Naive thymus-derived CD4-positive, alpha-beta T cell (primary cell): ENCODE data around the gene KIF26B. TPM values are rescaled to one million over a fixed set of nuclear protein-coding genes. Genes with fewer than 3 reads are reported as not detected.

Source experiments
- ATAC-seq: fragments of 150-1000 bp; cut with Tn5 transposase; 2 replicates; pipeline ENCODE4 v1.10.0; 2021; ENCODE audit warnings: mild to moderate bottlenecking, moderate library complexity
- CTCF ChIA-PET: fragments of 350-600 bp; sonication (Branson Sonifier 250); formaldehyde crosslinking; loops from one replicate; lab custom pipeline; 2021; ENCODE audit warnings: antibody characterized with exemption; lab: Charles Lee
- POLR2A ChIA-PET: fragments of 350-600 bp; sonication (Branson Sonifier 250); formaldehyde crosslinking; loops from one replicate; lab custom pipeline; 2021; ENCODE audit warnings: antibody characterized with exemption, inconsistent platforms; lab: Charles Lee
- DNase-seq, 9 donors: peaks; one replicate each; pipeline versions ENCODE4 v3.0.0 to v3.0.0-alpha.2; 2020 to 2022; ENCODE audit warnings: mixed read lengths in 1 of 9
- H3K27ac ChIP-seq: one replicate; pipeline ENCODE4 v1.7.0; 2013; ENCODE audit warnings: mild to moderate bottlenecking, low read depth, low read length, moderate library complexity
- H3K27me3 ChIP-seq, 2 donors: one replicate each; pipeline ENCODE4 v1.7.0; 2013; ENCODE audit warnings: low read length in 2 of 2, mild to moderate bottlenecking in 2 of 2, moderate library complexity in 2 of 2; ENCODE audit not compliant: control insufficient read depth in 2 of 2, insufficient read depth in 2 of 2
- H3K36me3 ChIP-seq, 3 experiments: 1 replicate in 2 of 3; 2 replicates in 1 of 3; pipeline ENCODE4 v1.7.0; 2013; ENCODE audit warnings: low read length in 3 of 3, mild to moderate bottlenecking in 3 of 3, moderate library complexity in 1 of 3; ENCODE audit not compliant: insufficient read depth in 3 of 3, control insufficient read depth in 2 of 3
- H3K4me1 ChIP-seq, 2 donors: one replicate each; pipeline ENCODE4 v1.7.0; 2013; ENCODE audit warnings: low read length in 2 of 2, mild to moderate bottlenecking in 2 of 2, moderate library complexity in 1 of 2; ENCODE audit not compliant: control insufficient read depth in 2 of 2, insufficient read depth in 2 of 2
- H3K4me3 ChIP-seq: 2 replicates; pipeline ENCODE4 v1.7.0; 2013; ENCODE audit warnings: mild to moderate bottlenecking, low read length
- H3K9me3 ChIP-seq, 3 experiments: 1 replicate in 2 of 3; 2 replicates in 1 of 3; pipeline ENCODE4 v1.7.0; 2013; ENCODE audit warnings: low read length in 3 of 3; ENCODE audit not compliant: control insufficient read depth in 2 of 3
- H3K27ac Mint-ChIP-seq, 9 donors: one replicate each; pipeline ENCODE4 v1.8.0; 2020 to 2022; ENCODE audit warnings: mixed read lengths in 9 of 9, mild to moderate bottlenecking in 8 of 9, moderate library complexity in 5 of 9, inconsistent platforms in 2 of 9
- H3K27me3 Mint-ChIP-seq, 5 donors: one replicate each; pipeline ENCODE4 v1.8.0; 2021 to 2022; ENCODE audit warnings: mixed read lengths in 5 of 5, mild to moderate bottlenecking in 1 of 5
- H3K36me3 Mint-ChIP-seq, 5 donors: one replicate each; pipeline ENCODE4 v1.8.0; 2020 to 2022; ENCODE audit warnings: mixed read lengths in 5 of 5, mild to moderate bottlenecking in 3 of 5, inconsistent platforms in 1 of 5
- H3K4me1 Mint-ChIP-seq, 7 donors: one replicate each; pipeline ENCODE4 v1.8.0; 2020 to 2022; ENCODE audit warnings: mixed read lengths in 7 of 7, mild to moderate bottlenecking in 3 of 7, inconsistent platforms in 1 of 7
- H3K4me3 Mint-ChIP-seq, 10 donors: one replicate each; pipeline ENCODE4 v1.8.0; 2020 to 2022; ENCODE audit warnings: mild to moderate bottlenecking in 10 of 10, mixed read lengths in 10 of 10, moderate library complexity in 6 of 10, inconsistent platforms in 2 of 10
- H3K9me3 Mint-ChIP-seq, 11 donors: one replicate each; pipeline ENCODE4 v1.8.0; 2020 to 2022; ENCODE audit warnings: mixed read lengths in 11 of 11, mild to moderate bottlenecking in 4 of 11, inconsistent platforms in 1 of 11, moderate library complexity in 1 of 11
- intact Hi-C, 2 donors: fragments of 100-400 bp; cut with micrococcal nuclease; formaldehyde crosslinking; loops; one replicate each; pipeline ENCODE4 v1.15.1; 2023
- polyA plus RNA-seq, 2 donors: library from polyadenylated mRNA; unstranded; fragments of 300-500 nt; fragmentation: Illumina TruSeq; gene quantifications; one replicate each; pipeline ENCODE4 v1.2.3, GENCODE V29; 2021
- total RNA-seq, 6 experiments: library from RNA in 5 of 6; stranded (reverse) in 5 of 6; gene quantifications; 1 replicate in 5 of 6; 2 replicates in 1 of 6; pipeline ENCODE4 v1.2.3 and lab custom pipeline; 2021 to 2026

Gene KIF26B
- total and polyA plus RNA-seq, 7 experiments from 2014 or later, result 0.06 to 0.24 (median 0.21) TPM; not detected in 4

GRCh38 chr1:245310571-245311531, 156.1 kb downstream of the KIF26B start:
- ChIA-PET POLR2A (no interaction called here), CTCF (interaction anchor here (0.5 kb wide), 1 partner anchor 70 kb away, joined by 3 read pairs; no protein-coding TSS in a partner anchor)
- H3K4me3 Mint-ChIP-seq, result peak overlapping the region; percentile 74 to 92 (median 84)
- Histone ChIP-seq H3K27me3 (no peaks in the 10 kb centered on the region), H3K4me1 (no peaks in the 10 kb centered on the region), H3K27ac (no peak overlapping the region), H3K4me3 (peak overlapping the region; percentile 53), H3K36me3 (no peaks in the 10 kb centered on the region), H3K9me3 (no peaks in the 10 kb centered on the region)
- H3K27me3 Mint-ChIP-seq, result peaks cover 0 to 10% (median 2%) of the 10 kb centered on the region in 5 donors
- H3K36me3 Mint-ChIP-seq, result no peaks in the 10 kb centered on the region
- peak overlapping the region in 5 of 9 donors; percentile 3 to 93 (median 57) for H3K27ac Mint-ChIP-seq
- ATAC-seq, result peak; percentile 79
- DNase-seq, result peak in 5 of 9 donors; percentile 2 to 22 (median 11)
- H3K9me3 Mint-ChIP-seq, result peaks cover 0 to under 1% (median 0%) of the 10 kb centered on the region in 11 donors
- intact Hi-C loops, result no loop called here
- H3K4me1 Mint-ChIP-seq, result peaks cover 7 to 12% (median 10%) of the 10 kb centered on the region in 7 donors

DNA sequence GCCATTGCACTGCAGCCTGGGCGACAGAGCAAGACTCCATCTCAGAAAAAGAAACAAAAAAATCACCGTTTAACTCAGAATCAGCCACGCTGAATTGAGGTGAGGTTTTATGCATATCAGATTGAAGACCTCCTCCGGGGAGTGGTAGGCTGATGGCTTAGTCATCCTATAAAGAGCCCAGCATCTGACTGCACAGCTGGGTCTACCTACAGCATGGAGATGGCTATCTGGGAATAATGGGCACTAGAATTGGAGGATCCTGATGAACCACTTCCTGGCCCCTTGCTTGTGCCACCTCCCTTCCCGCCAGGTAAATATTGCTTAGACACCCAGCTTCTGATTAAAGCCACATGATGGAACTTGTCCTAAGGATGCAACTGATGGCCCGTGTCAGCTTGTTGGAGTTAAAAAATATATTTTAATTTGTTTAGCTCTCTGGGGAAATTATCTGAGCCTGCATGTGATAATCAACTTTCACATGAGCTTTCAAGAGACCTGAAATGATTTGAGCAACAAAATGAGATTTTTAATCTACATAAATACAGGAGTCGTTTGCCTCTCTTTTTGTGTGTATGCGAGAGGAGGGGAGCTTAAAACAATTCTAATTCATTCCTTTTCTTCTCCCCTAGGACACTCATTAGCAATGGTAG, 157.2 kb downstream of the KIF26B start:
- Histone ChIP-seq H3K27me3 (no peaks in the 10 kb centered on the region), H3K4me3 (no peak overlapping the region), H3K4me1 (no peaks in the 10 kb centered on the region), H3K27ac (no peak overlapping the region), H3K36me3 (no peaks in the 10 kb centered on the region), H3K9me3 (no peaks in the 10 kb centered on the region)
- Mint-ChIP-seq H3K4me3 (peak overlapping the region in 4 of 10 donors; percentile 2 to 41 (median 10)), H3K36me3 (no peaks in the 10 kb centered on the region), H3K4me1 (peaks cover 7 to 12% (median 10%) of the 10 kb centered on the region in 7 donors), H3K27ac (no peak overlapping the region), H3K27me3 (peaks cover 0 to 7% (median 2%) of the 10 kb centered on the region in 5 donors), H3K9me3 (no peaks in the 10 kb centered on the region)
- DNase-seq (no peak), ATAC-seq (no peak)
- intact Hi-C loops, result no loop called here
- POLR2A ChIA-PET, result no interaction called here
- CTCF ChIA-PET, result no interaction called here

- Mint-ChIP-seq H3K9me3 (no peaks in the 10 kb centered on the region), H3K4me3 (no peak overlapping the region), H3K36me3 (no peaks in the 10 kb centered on the region), H3K27me3 (peaks cover 0 to 7% (median 2%) of the 10 kb centered on the region in 5 donors), H3K27ac (no peak overlapping the region), H3K4me1 (peaks cover 7 to 12% (median 10%) of the 10 kb centered on the region in 7 donors)
- no peak overlapping the region for H3K4me3 ChIP-seq
- ATAC-seq, result no peak
- intact Hi-C loops, result no loop called here
- no peaks in the 10 kb centered on the region for H3K36me3 ChIP-seq
- no peak overlapping the region for H3K27ac ChIP-seq
- no peaks in the 10 kb centered on the region for H3K4me1 ChIP-seq
- ChIA-PET CTCF (no interaction called here), POLR2A (no interaction called here)
- no peaks in the 10 kb centered on the region for H3K27me3 ChIP-seq
- H3K9me3 ChIP-seq, result no peaks in the 10 kb centered on the region
- DNase-seq, result no peak
These were observed 158.8 kb downstream of the KIF26B start for GRCh38 chr1:245313576-245313975.

DNA sequence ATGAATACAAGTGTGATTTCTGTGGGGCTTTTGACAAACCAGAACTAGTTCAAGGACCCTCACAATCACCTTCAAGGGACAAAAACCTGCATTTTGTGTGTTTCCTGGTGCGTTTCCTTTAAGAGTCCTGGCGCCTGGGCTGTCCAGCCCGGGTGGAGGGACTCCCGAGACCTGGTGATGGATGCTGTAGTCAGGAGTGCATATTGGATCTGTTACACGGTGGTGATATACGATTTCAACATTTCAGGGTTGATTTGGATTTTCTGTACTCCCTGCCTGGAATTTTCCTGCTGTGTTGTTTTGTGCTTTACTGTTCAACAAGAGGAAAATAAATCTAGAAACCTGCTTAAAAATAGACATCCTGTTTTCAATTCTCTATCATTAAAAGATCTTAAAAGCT, 162.0 kb downstream of the KIF26B start:
- no peak overlapping the region for H3K4me3 ChIP-seq
- H3K27me3 ChIP-seq, result no peaks in the 10 kb centered on the region
- CTCF ChIA-PET, result no interaction called here
- Mint-ChIP-seq H3K36me3 (no peaks in the 10 kb centered on the region), H3K9me3 (peaks cover 0 to 4% (median 0%) of the 10 kb centered on the region in 11 donors), H3K27ac (no peak overlapping the region), H3K4me3 (no peak overlapping the region), H3K4me1 (no peaks in the 10 kb centered on the region), H3K27me3 (peaks cover 0 to 11% (median 0%) of the 10 kb centered on the region in 5 donors)
- H3K27ac ChIP-seq, result no peak overlapping the region
- no peaks in the 10 kb centered on the region for H3K9me3 ChIP-seq
- H3K36me3 ChIP-seq, result no peaks in the 10 kb centered on the region
- no peaks in the 10 kb centered on the region for H3K4me1 ChIP-seq
- ATAC-seq (no peak), DNase-seq (no peak)
- intact Hi-C loops, result no loop called here
- POLR2A ChIA-PET, result no interaction called here

GRCh38 chr1:245317217-245317616, 162.4 kb downstream of the KIF26B start:
- no peaks in the 10 kb centered on the region for H3K9me3 ChIP-seq
- H3K9me3 Mint-ChIP-seq, result peaks cover 0 to 5% (median 0%) of the 10 kb centered on the region in 11 donors
- no peaks in the 10 kb centered on the region for H3K4me1 ChIP-seq
- no peaks in the 10 kb centered on the region for H3K36me3 Mint-ChIP-seq
- intact Hi-C loops, result no loop called here
- POLR2A ChIA-PET, result no interaction called here
- no peak for DNase-seq
- no peak overlapping the region for H3K4me3 ChIP-seq
- H3K27me3 Mint-ChIP-seq, result peaks cover 0 to 11% (median 0%) of the 10 kb centered on the region in 5 donors
- H3K4me3 Mint-ChIP-seq, result no peak overlapping the region
- CTCF ChIA-PET, result no interaction called here
- no peaks in the 10 kb centered on the region for H3K36me3 ChIP-seq
- no peak overlapping the region for H3K27ac ChIP-seq
- H3K4me1 Mint-ChIP-seq, result no peaks in the 10 kb centered on the region
- H3K27me3 ChIP-seq, result no peaks in the 10 kb centered on the region
- no peak overlapping the region for H3K27ac Mint-ChIP-seq
- no peak for ATAC-seq

- Mint-ChIP-seq H3K9me3 (peaks cover 0 to 5% (median 0%) of the 10 kb centered on the region in 11 donors), H3K27ac (no peak overlapping the region), H3K27me3 (peaks cover 0 to 5% (median 3%) of the 10 kb centered on the region in 5 donors), H3K36me3 (no peaks in the 10 kb centered on the region), H3K4me3 (no peak overlapping the region), H3K4me1 (no peaks in the 10 kb centered on the region)
- Histone ChIP-seq H3K9me3 (no peaks in the 10 kb centered on the region), H3K36me3 (no peaks in the 10 kb centered on the region), H3K27me3 (no peaks in the 10 kb centered on the region), H3K27ac (no peak overlapping the region), H3K4me1 (no peaks in the 10 kb centered on the region), H3K4me3 (no peak overlapping the region)
- ChIA-PET CTCF (no interaction called here), POLR2A (no interaction called here)
- DNase-seq (no peak), ATAC-seq (no peak)
- intact Hi-C loops, result no loop called here
These were observed 164.3 kb downstream of the KIF26B start for GRCh38 chr1:245319094-245319493.
